ENCODE results near the gene HLA-C.
"Not testable (repeated sequence)": the region's sequence is repeated elsewhere in the genome, so short reads cannot be mapped to it uniquely, and the experiment has no call there.

HLA-C gene

DNA sequence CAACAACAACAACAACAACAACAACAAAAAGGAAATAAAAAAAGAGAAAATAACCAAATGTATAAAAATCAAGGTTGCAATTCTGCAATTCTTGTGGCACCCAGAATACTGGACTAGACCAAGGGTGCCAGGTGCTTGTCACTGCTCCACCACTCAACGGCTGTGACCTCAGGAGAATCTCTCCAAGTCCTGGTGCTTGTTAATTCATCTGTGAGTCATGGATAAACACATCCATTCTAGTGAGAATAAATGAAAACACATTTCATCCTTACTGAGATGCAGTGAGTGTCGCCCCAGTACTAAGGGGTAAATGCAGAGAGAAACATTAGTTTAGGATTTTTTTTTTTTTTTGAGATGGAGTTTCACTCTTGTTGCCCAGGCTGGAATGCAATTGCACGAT, 32.0 kb downstream of the HLA-C start:
- H3K36me3 ChIP-seq (replicated peaks), result no peaks in the 10 kb centered on the region
- H3K27ac ChIP-seq, result no peak overlapping the region
- in situ Hi-C loops (cut with HindIII; ENCODE audit: low pct_ligation_motif_present, low sequenced_read_pairs), result no loop called here
- DNase-seq, result no peak
- H3K4me3 ChIP-seq (ENCODE audit: low read depth, low read length), result no peak overlapping the region
- H3K27me3 ChIP-seq (replicated peaks), result peaks cover 3% of the 10 kb centered on the region
- TF ChIP-seq, protein P1, sequence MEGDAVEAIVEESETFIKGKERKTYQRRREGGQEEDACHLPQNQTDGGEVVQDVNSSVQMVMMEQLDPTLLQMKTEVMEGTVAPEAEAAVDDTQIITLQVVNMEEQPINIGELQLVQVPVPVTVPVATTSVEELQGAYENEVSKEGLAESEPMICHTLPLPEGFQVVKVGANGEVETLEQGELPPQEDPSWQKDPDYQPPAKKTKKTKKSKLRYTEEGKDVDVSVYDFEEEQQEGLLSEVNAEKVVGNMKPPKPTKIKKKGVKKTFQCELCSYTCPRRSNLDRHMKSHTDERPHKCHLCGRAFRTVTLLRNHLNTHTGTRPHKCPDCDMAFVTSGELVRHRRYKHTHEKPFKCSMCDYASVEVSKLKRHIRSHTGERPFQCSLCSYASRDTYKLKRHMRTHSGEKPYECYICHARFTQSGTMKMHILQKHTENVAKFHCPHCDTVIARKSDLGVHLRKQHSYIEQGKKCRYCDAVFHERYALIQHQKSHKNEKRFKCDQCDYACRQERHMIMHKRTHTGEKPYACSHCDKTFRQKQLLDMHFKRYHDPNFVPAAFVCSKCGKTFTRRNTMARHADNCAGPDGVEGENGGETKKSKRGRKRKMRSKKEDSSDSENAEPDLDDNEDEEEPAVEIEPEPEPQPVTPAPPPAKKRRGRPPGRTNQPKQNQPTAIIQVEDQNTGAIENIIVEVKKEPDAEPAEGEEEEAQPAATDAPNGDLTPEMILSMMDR (IDR thresholded peaks at IDR 0.05; ENCODE audit: low read depth, low read length, missing control alignments), result no peak

DNA sequence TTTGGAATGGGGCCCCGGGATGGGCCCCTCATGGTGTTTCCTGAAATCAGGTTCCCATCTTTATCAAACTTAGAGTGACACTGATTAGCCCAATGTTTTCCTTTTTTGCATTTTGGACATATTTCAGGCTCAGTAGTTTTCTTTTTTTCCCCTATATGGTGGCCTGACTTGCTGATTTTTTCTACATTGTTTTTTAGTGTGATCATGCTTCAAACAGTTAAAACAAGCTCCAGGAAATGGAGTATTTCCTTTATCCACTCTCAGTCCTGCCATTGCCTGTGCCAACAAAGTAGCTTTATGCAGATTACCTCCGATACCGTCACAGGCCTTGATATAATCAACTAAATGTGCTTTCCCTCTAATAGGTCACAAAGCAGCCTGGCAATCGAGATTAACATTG, 37.8 kb downstream of the HLA-C start:
- H3K36me3 ChIP-seq (replicated peaks); H3K27me3 ChIP-seq (replicated peaks); in situ Hi-C loops (cut with HindIII; ENCODE audit: low pct_ligation_motif_present, low sequenced_read_pairs); DNase-seq; H3K4me3 ChIP-seq (ENCODE audit: low read depth, low read length); H3K27ac ChIP-seq: not testable (repeated sequence)

DNA sequence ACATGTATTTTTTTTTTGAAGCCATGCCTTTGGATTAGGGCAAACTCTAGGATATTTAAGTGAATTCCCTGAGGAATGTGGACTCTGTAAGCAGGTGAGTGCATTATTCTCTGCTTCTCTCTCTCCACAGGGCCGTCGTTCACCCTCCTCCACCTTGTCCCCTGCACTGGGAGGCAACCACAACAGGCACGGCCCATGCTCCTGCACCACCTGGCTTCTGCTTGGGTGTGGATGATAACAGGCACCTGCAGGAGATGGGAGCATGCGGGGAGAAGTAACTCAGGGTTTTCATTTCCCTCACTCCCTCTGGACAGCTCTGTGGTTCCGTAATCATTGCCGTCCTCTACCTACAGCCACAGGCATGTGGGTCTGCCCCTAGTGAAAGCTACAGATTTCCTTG, 43.4 kb downstream of the HLA-C start:
- in situ Hi-C loops (cut with HindIII; ENCODE audit: low pct_ligation_motif_present, low sequenced_read_pairs), result no loop called here

DNA sequence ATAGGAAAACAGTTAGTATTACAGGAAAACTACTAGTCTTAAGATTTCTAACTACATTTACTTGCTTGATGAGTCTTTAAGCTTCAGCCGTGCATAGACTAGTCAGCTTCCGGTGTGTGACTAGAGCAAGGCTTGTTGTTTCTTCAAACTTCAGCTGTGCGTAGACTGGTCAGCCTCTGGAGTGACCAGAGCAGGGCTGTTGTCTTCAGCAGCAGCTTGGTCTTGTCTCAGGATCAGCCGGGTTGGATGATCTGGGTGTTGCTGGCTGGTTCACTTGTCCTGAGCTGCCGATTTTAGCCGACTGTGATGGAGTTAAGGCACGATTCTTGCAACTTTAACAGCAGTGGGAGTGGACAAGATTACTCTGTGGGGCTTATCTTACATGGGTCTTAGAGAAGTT, 44.7 kb downstream of the HLA-C start:
- no peaks in the 10 kb centered on the region for H3K36me3 ChIP-seq (replicated peaks)
- H3K4me3 ChIP-seq (ENCODE audit: low read depth, low read length), result no peak overlapping the region
- H3K27ac ChIP-seq, result no peak overlapping the region
- TF ChIP-seq, protein P1 (IDR thresholded peaks at IDR 0.05; ENCODE audit: low read depth, low read length, missing control alignments), result no peak
- H3K27me3 ChIP-seq (replicated peaks), result peaks cover 5% of the 10 kb centered on the region
- in situ Hi-C loops (cut with HindIII; ENCODE audit: low pct_ligation_motif_present, low sequenced_read_pairs), result no loop called here
- DNase-seq, result no peak

More for the DNA sequence above, 43.4 kb downstream of the HLA-C start:
- DNase-seq, result no peak
- TF ChIP-seq, protein P1 (IDR thresholded peaks at IDR 0.05; ENCODE audit: low read depth, low read length, missing control alignments), result no peak
- Histone ChIP-seq H3K4me3 (ENCODE audit: low read depth, low read length) (no peak overlapping the region), H3K27me3 (replicated peaks) (peaks cover 7% of the 10 kb centered on the region), H3K27ac (no peak overlapping the region), H3K36me3 (replicated peaks) (no peaks in the 10 kb centered on the region)

DNA sequence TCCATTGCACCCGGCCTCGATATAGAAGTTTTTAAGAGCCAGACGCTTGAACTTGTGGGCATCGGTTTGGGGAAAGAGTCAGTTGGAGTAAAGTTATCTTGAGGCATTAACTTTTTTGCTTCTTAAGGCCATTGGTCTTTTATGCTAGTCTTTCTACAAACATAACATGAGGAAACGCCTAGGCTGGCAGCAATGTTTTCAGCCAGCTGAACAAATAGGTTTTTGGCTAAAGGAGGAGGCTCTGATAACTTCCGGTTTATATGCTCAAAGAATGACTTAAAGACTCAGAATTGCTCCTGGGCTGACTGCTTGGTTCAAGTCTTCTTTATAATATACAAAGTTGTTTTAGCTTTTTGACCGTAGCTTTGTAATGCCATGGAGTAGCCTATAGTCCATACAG, 46.2 kb downstream of the HLA-C start:
- in situ Hi-C loops (cut with HindIII; ENCODE audit: low pct_ligation_motif_present, low sequenced_read_pairs), result no loop called here
- no peaks in the 10 kb centered on the region for H3K36me3 ChIP-seq (replicated peaks)

DNA sequence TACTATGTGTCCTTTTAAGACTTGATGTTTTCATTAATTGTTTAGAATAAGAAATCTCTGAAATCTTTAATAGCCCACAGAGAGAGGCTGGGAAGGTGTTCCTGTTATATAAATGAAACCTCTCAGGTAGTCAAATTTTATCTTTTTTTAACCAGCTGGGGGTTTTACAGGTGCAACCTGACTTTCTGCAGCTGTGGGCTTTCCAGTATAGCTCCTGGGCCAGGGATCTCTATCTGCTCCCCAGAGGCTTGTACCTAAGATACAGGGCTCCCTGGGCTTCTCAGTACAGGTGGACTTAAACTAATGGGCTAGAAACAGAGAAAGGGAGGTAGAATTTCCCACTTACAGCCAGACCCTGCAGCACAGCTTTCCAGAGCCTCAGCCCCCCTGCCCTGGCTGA, 49.4 kb downstream of the HLA-C start:
- H3K27ac ChIP-seq, result no peak overlapping the region

More for the DNA sequence above, 46.2 kb downstream of the HLA-C start:
- H3K27ac ChIP-seq, result no peak overlapping the region
- TF ChIP-seq, protein P1 (IDR thresholded peaks at IDR 0.05; ENCODE audit: low read depth, low read length, missing control alignments), result no peak
- no peak for DNase-seq
- no peak overlapping the region for H3K4me3 ChIP-seq (ENCODE audit: low read depth, low read length)
- peaks cover 2% of the 10 kb centered on the region for H3K27me3 ChIP-seq (replicated peaks)

More for the DNA sequence above, 49.4 kb downstream of the HLA-C start:
- H3K4me3 ChIP-seq (ENCODE audit: low read depth, low read length), result no peak overlapping the region
- TF ChIP-seq, protein P1 (IDR thresholded peaks at IDR 0.05; ENCODE audit: low read depth, low read length, missing control alignments), result no peak
- H3K36me3 ChIP-seq (replicated peaks), result no peaks in the 10 kb centered on the region
- DNase-seq, result no peak
- no peaks in the 10 kb centered on the region for H3K27me3 ChIP-seq (replicated peaks)
- in situ Hi-C loops (cut with HindIII; ENCODE audit: low pct_ligation_motif_present, low sequenced_read_pairs), result no loop called here

All from brain microvascular endothelial cell (primary cell).